Neural progenitor cell (in vitro differentiated cells): ENCODE measurements around the gene RNF220. TPM values are rescaled to one million over a fixed set of nuclear protein-coding genes. Genes with fewer than 3 reads are reported as not detected.

ENCODE experiments used
- DNase-seq: peaks from one replicate; pipeline ENCODE4 v3.0.0-alpha.2; 2016; ENCODE audit warnings: low spot score
- H2AFZ ChIP-seq: fragments of 200-600 bp; sonication (generic); replicated peaks from 2 replicates; pipeline ENCODE4 v1.6.1; 2016; ENCODE audit warnings: antibody characterized with exemption
- H3F3A ChIP-seq: fragments of 200-600 bp; sonication (generic); 2 replicates; pipeline ENCODE4 v1.6.1; 2016; ENCODE audit warnings: antibody characterized with exemption, low read depth
- H3K27ac ChIP-seq: fragments of 200-600 bp; sonication (generic); 2 replicates; pipeline ENCODE4 v1.5.1; 2016; ENCODE audit warnings: mild to moderate bottlenecking
- H3K27me3 ChIP-seq: fragments of 200-600 bp; sonication (generic); 2 replicates; pipeline ENCODE4 v1.6.1; 2016; ENCODE audit warnings: mild to moderate bottlenecking, moderate library complexity
- H3K36me3 ChIP-seq: fragments of 200-600 bp; sonication (generic); 2 replicates; pipeline ENCODE4 v1.5.1; 2016
- H3K4me1 ChIP-seq: fragments of 200-600 bp; sonication (generic); 2 replicates; pipeline ENCODE4 v1.6.1; 2016; ENCODE audit warnings: mixed run types
- H3K4me2 ChIP-seq: fragments of 200-600 bp; sonication (generic); 2 replicates; pipeline ENCODE4 v1.6.1; 2016
- H3K4me3 ChIP-seq: fragments of 200-600 bp; sonication (generic); 2 replicates; pipeline ENCODE4 v1.5.1; 2016
- H3K79me2 ChIP-seq: fragments of 200-600 bp; sonication (generic); 2 replicates; pipeline ENCODE4 v1.6.1; 2016; ENCODE audit warnings: low read depth
- H3K9ac ChIP-seq: fragments of 200-600 bp; sonication (generic); 2 replicates; pipeline ENCODE4 v1.6.1; 2016
- H3K9me3 ChIP-seq: fragments of 200-600 bp; sonication (generic); 2 replicates; pipeline ENCODE4 v1.5.1; 2016; ENCODE audit warnings: low read depth
- H4K20me1 ChIP-seq: fragments of 200-600 bp; sonication (generic); 2 replicates; pipeline ENCODE4 v1.6.1; 2016; ENCODE audit warnings: low read depth
- H3K27ac Mint-ChIP-seq: 3 replicates; pipeline ENCODE4 v1.8.0; 2021; ENCODE audit warnings: mixed read lengths
- H3K27me3 Mint-ChIP-seq: 2 replicates; pipeline ENCODE4 v1.8.0; 2022; ENCODE audit warnings: low read depth, mild to moderate bottlenecking, inconsistent platforms, moderate library complexity, mixed read lengths; ENCODE audit not compliant: insufficient read depth
- H3K36me3 Mint-ChIP-seq: 3 replicates; pipeline ENCODE4 v1.8.0; 2021; ENCODE audit warnings: mixed read lengths
- H3K4me1 Mint-ChIP-seq: 3 replicates; pipeline ENCODE4 v1.8.0; 2021; ENCODE audit warnings: mixed read lengths
- H3K4me3 Mint-ChIP-seq: 3 replicates; pipeline ENCODE4 v1.8.0; 2021; ENCODE audit warnings: mild to moderate bottlenecking, moderate library complexity, mixed read lengths
- H3K9me3 Mint-ChIP-seq: 3 replicates; pipeline ENCODE4 v1.8.0; 2020; ENCODE audit warnings: mixed read lengths
- EZH2 ChIP-seq: fragments of 200-600 bp; sonication (generic); IDR thresholded peaks from 2 replicates; pipeline ENCODE4 v1.6.1; 2017; ENCODE audit warnings: antibody characterized with exemption, mild to moderate bottlenecking, moderate library complexity
- EZH2phosphoT487 ChIP-seq: fragments of 200-600 bp; sonication (generic); IDR thresholded peaks from 2 replicates; pipeline ENCODE4 v1.6.1; 2017; ENCODE audit warnings: antibody characterized with exemption
- total RNA-seq: library from RNA; depleted of rRNA; stranded (reverse); fragments of >200 nt; gene quantifications from 2 replicates; pipeline ENCODE4 v1.2.3, GENCODE V29; 2015; ENCODE audit warnings: low replicate concordance
- TF ChIP-seq, protein P1 (sequence below): fragments of 200-600 bp; sonication (generic); IDR thresholded peaks from 2 replicates; pipeline ENCODE4 v1.5.1; 2017; ENCODE audit warnings: antibody characterized with exemption, mild to moderate bottlenecking

Gene RNF220
- total RNA-seq, 1 donor from 2014 or later: 93.8 TPM

DNA sequence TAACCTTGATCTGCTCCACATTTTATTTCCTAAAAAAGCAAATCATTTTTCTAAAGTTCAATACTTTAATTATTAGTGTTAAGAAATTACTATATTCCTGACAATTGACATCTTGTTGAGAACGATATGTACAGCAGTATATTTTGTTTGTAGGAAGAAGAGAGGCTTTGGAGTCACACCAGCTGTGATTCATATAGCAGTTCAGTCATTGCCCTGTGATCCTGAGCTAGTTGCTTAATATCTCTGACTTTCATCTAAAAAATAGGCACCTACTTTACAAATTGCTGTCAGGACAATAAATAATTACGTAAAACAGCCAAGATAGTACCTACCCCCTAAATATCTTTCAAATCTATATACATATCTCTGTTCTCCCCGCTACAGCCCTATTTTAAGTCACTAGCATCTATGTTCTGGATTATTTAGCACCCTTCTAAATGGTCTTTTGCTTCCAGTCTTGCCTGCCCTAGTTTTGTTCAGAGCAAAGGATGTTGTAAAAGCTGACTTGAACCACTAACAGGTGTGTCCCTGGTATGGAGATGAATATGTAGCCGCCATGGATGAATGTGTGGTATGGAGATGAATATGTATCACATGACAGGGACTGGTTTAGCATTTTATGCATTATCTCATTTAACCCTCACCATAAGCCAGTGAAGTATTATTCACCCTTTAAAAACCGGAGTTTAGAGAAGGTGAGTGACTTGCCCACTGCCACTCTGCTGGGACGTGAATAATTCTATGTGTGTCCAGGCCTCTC lies 42.2 kb downstream of the RNF220 start:
- H3K4me2 ChIP-seq: no peak overlapping the region
- no peak for DNase-seq
- no peaks in the 10 kb centered on the region for H3K4me1 Mint-ChIP-seq
- H3K27me3 ChIP-seq: peaks cover 6% of the 10 kb centered on the region
- H3K9me3 ChIP-seq: no peaks in the 10 kb centered on the region
- H3K27ac ChIP-seq: no peak overlapping the region
- no peaks in the 10 kb centered on the region for H3F3A ChIP-seq
- H3K79me2 ChIP-seq: no peaks in the 10 kb centered on the region
- H3K27ac Mint-ChIP-seq: no peak overlapping the region
- H3K27me3 Mint-ChIP-seq: no peaks in the 10 kb centered on the region
- H3K9ac ChIP-seq: no peak overlapping the region
- no peaks in the 10 kb centered on the region for H3K36me3 ChIP-seq
- no peaks in the 10 kb centered on the region for H3K4me1 ChIP-seq
- no peak overlapping the region for H3K4me3 Mint-ChIP-seq
- no peak overlapping the region for H3K4me3 ChIP-seq
- no peak overlapping the region for H2AFZ ChIP-seq
- no peaks in the 10 kb centered on the region for H3K9me3 Mint-ChIP-seq
- peaks cover 1% of the 10 kb centered on the region for H3K36me3 Mint-ChIP-seq
- no peak for TF ChIP-seq EZH2
- TF ChIP-seq EZH2phosphoT487: no peak
- TF ChIP-seq, protein P1, sequence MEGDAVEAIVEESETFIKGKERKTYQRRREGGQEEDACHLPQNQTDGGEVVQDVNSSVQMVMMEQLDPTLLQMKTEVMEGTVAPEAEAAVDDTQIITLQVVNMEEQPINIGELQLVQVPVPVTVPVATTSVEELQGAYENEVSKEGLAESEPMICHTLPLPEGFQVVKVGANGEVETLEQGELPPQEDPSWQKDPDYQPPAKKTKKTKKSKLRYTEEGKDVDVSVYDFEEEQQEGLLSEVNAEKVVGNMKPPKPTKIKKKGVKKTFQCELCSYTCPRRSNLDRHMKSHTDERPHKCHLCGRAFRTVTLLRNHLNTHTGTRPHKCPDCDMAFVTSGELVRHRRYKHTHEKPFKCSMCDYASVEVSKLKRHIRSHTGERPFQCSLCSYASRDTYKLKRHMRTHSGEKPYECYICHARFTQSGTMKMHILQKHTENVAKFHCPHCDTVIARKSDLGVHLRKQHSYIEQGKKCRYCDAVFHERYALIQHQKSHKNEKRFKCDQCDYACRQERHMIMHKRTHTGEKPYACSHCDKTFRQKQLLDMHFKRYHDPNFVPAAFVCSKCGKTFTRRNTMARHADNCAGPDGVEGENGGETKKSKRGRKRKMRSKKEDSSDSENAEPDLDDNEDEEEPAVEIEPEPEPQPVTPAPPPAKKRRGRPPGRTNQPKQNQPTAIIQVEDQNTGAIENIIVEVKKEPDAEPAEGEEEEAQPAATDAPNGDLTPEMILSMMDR: no peak
- H4K20me1 ChIP-seq: no peaks in the 10 kb centered on the region

DNA sequence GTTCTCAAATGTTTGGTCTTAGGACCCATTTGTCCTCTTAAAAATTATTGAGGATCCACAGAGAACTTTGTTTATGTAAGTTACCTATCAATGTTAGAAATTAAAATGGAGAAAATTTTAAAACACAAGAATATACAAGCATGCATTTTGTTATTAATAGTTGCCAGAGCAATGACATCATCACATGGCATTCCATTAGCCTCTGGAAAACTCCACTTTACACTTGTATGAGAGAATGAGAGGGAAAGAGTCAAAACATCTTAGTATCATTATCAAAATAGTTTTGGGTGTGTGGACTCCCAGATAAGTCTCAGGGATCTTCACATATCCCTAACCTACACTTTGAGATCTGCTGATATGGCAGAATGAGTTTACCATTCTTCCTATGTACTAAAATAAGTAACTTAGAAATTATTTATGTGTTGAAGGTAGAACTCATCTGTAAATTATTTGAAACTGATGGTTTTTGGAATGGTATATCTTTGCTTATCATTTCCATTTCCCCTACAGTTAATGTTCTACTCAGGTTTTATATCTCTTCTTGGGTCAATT lies 48.8 kb downstream of the RNF220 start:
- Histone ChIP-seq H3K27me3 (peaks cover 7% of the 10 kb centered on the region), H3K27ac (no peak overlapping the region), H3K36me3 (no peaks in the 10 kb centered on the region), H2AFZ (no peak overlapping the region), H3K4me2 (no peak overlapping the region), H3K4me3 (no peak overlapping the region), H4K20me1 (no peaks in the 10 kb centered on the region), H3F3A (no peaks in the 10 kb centered on the region), H3K9ac (no peak overlapping the region), H3K79me2 (no peaks in the 10 kb centered on the region), H3K9me3 (peaks cover 11% of the 10 kb centered on the region), H3K4me1 (no peaks in the 10 kb centered on the region)
- peaks cover 9% of the 10 kb centered on the region for H3K9me3 Mint-ChIP-seq
- no peaks in the 10 kb centered on the region for H3K4me1 Mint-ChIP-seq
- no peak overlapping the region for H3K4me3 Mint-ChIP-seq
- no peak for DNase-seq
- peaks cover 2% of the 10 kb centered on the region for H3K36me3 Mint-ChIP-seq
- peaks cover 6% of the 10 kb centered on the region for H3K27me3 Mint-ChIP-seq
- no peak overlapping the region for H3K27ac Mint-ChIP-seq
- TF ChIP-seq EZH2 (no peak), EZH2phosphoT487 (no peak)
- TF ChIP-seq, protein P1: no peak

DNA sequence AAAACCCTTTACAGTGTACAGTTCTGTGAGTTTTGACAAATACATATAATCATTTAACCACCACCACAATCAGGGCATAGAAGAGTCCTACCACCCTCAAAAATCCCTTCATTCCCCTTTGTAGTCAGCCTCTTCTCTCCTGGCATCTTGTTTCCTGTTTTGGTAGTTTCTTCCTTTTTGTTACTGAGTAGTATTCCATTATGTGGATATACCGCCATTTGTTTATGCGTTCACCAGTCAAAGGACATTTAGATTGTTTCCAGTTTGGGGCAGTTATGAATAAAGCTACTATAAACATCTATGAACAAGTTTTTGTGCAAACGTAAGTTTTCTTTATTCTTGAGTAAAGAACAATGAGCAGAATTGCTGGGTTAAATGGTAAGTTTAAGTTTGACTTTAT lies 49.6 kb downstream of the RNF220 start:
- Histone ChIP-seq H2AFZ (no peak overlapping the region), H3K27me3 (peaks cover 14% of the 10 kb centered on the region), H3K9me3 (peaks cover 11% of the 10 kb centered on the region), H3F3A (no peaks in the 10 kb centered on the region), H3K4me1 (no peaks in the 10 kb centered on the region), H3K27ac (no peak overlapping the region), H3K4me3 (no peak overlapping the region), H3K9ac (no peak overlapping the region), H4K20me1 (no peaks in the 10 kb centered on the region), H3K36me3 (no peaks in the 10 kb centered on the region), H3K4me2 (no peak overlapping the region), H3K79me2 (no peaks in the 10 kb centered on the region)
- no peaks in the 10 kb centered on the region for H3K4me1 Mint-ChIP-seq
- no peak overlapping the region for H3K27ac Mint-ChIP-seq
- H3K27me3 Mint-ChIP-seq: peaks cover 10% of the 10 kb centered on the region
- peaks cover 5% of the 10 kb centered on the region for H3K36me3 Mint-ChIP-seq
- H3K9me3 Mint-ChIP-seq: peaks cover 11% of the 10 kb centered on the region
- H3K4me3 Mint-ChIP-seq: no peak overlapping the region
- TF ChIP-seq EZH2phosphoT487 (no peak), EZH2 (no peak)
- TF ChIP-seq, protein P1: no peak
- DNase-seq: no peak
